ENCODE measurements around the gene PSMD5. TPM values are rescaled to one million over a fixed set of nuclear protein-coding genes. Genes with fewer than 3 reads are reported as not detected.
"Not testable (repeated sequence)": the region's sequence is repeated elsewhere in the genome, so short reads cannot be mapped to it uniquely, and the experiment has no call there.

The PSMD5 gene
- polyA plus RNA-seq, 1 donor (not counting 4 experiments of a cell fraction or from before 2014, with no cell fraction given): 55.2 TPM

- no peak overlapping the region for H2AFZ ChIP-seq (ENCODE audit: control insufficient read depth, low read length)
- no peaks in the 10 kb centered on the region for H3K27me3 ChIP-seq (ENCODE audit: control insufficient read depth, extremely low read depth, insufficient read depth, low read length)
- TF ChIP-seq, protein P1, sequence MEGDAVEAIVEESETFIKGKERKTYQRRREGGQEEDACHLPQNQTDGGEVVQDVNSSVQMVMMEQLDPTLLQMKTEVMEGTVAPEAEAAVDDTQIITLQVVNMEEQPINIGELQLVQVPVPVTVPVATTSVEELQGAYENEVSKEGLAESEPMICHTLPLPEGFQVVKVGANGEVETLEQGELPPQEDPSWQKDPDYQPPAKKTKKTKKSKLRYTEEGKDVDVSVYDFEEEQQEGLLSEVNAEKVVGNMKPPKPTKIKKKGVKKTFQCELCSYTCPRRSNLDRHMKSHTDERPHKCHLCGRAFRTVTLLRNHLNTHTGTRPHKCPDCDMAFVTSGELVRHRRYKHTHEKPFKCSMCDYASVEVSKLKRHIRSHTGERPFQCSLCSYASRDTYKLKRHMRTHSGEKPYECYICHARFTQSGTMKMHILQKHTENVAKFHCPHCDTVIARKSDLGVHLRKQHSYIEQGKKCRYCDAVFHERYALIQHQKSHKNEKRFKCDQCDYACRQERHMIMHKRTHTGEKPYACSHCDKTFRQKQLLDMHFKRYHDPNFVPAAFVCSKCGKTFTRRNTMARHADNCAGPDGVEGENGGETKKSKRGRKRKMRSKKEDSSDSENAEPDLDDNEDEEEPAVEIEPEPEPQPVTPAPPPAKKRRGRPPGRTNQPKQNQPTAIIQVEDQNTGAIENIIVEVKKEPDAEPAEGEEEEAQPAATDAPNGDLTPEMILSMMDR (optimal IDR thresholded peaks at IDR 0.05 in 1 of 3, IDR thresholded peaks at IDR 0.05 in 1 of 3, conservative IDR thresholded peaks at IDR 0.05 in 1 of 3; ENCODE audit: extremely low read depth in 1 of 3, insufficient read depth in 2 of 3, low read length in 3 of 3): no peak
- no peak for TF ChIP-seq EZH2 (IDR thresholded peaks at IDR 0.05; ENCODE audit: low read length)
- H3K9me1 ChIP-seq (ENCODE audit: control insufficient read depth, extremely low read depth, insufficient read depth, low read length): no peaks in the 10 kb centered on the region
- no peak for FAIRE-seq
- no peaks in the 10 kb centered on the region for H3K36me3 ChIP-seq (ENCODE audit: control insufficient read depth in 2 of 2, extremely low read depth in 1 of 2, insufficient read depth in 2 of 2, low read length in 2 of 2)
- no peak overlapping the region for H3K9ac ChIP-seq (ENCODE audit: control insufficient read depth, extremely low read depth, insufficient read depth, low read length)
- H3K4me3 ChIP-seq (ENCODE audit: control insufficient read depth in 2 of 3, extremely low read depth in 1 of 3, insufficient read depth in 2 of 3, low read depth in 1 of 3, low read length in 3 of 3): no peak overlapping the region
- H3K4me1 ChIP-seq (ENCODE audit: control insufficient read depth, extremely low read depth, insufficient read depth, low read length): no peaks in the 10 kb centered on the region
- H3K9me3 ChIP-seq (ENCODE audit: control insufficient read depth, low read depth, low read length): no peaks in the 10 kb centered on the region
- H3K27ac ChIP-seq (ENCODE audit: control insufficient read depth, insufficient read depth, low read length): no peak overlapping the region
- H3K4me2 ChIP-seq (ENCODE audit: control insufficient read depth, extremely low read depth, insufficient read depth, low read depth, low read length): no peak overlapping the region
- H3K79me2 ChIP-seq (ENCODE audit: control insufficient read depth, insufficient read depth, low read length): no peaks in the 10 kb centered on the region
- H4K20me1 ChIP-seq (ENCODE audit: control insufficient read depth, extremely low read depth, insufficient read depth, low read length): no peaks in the 10 kb centered on the region
- dilution Hi-C loops (cut with MboI; ENCODE audit: extremely low pct_ligation_motif_present, low sequenced_read_pairs): no loop called here
- DNase-seq (ENCODE audit: low read depth, low spot score): no peak
Measured at GRCh38 chr9:120808931-120809330, 33.8 kb downstream of the PSMD5 start.

- Histone ChIP-seq H3K27ac (ENCODE audit: control insufficient read depth, insufficient read depth, low read length) (no peak overlapping the region), H3K9me1 (ENCODE audit: control insufficient read depth, extremely low read depth, insufficient read depth, low read length) (no peaks in the 10 kb centered on the region), H3K4me2 (ENCODE audit: control insufficient read depth, extremely low read depth, insufficient read depth, low read depth, low read length) (no peak overlapping the region), H3K9ac (ENCODE audit: control insufficient read depth, extremely low read depth, insufficient read depth, low read length) (no peak overlapping the region), H3K36me3 (ENCODE audit: control insufficient read depth in 2 of 2, extremely low read depth in 1 of 2, insufficient read depth in 2 of 2, low read length in 2 of 2) (no peaks in the 10 kb centered on the region), H3K79me2 (ENCODE audit: control insufficient read depth, insufficient read depth, low read length) (no peaks in the 10 kb centered on the region), H4K20me1 (ENCODE audit: control insufficient read depth, extremely low read depth, insufficient read depth, low read length) (no peaks in the 10 kb centered on the region), H2AFZ (ENCODE audit: control insufficient read depth, low read length) (no peak overlapping the region), H3K9me3 (ENCODE audit: control insufficient read depth, low read depth, low read length) (no peaks in the 10 kb centered on the region), H3K4me3 (ENCODE audit: control insufficient read depth in 2 of 3, extremely low read depth in 1 of 3, insufficient read depth in 2 of 3, low read depth in 1 of 3, low read length in 3 of 3) (no peak overlapping the region), H3K4me1 (ENCODE audit: control insufficient read depth, extremely low read depth, insufficient read depth, low read length) (no peaks in the 10 kb centered on the region), H3K27me3 (ENCODE audit: control insufficient read depth, extremely low read depth, insufficient read depth, low read length) (no peaks in the 10 kb centered on the region)
- FAIRE-seq: no peak
- dilution Hi-C loops (cut with MboI; ENCODE audit: extremely low pct_ligation_motif_present, low sequenced_read_pairs): no loop called here
- TF ChIP-seq EZH2 (IDR thresholded peaks at IDR 0.05; ENCODE audit: low read length): no peak
- TF ChIP-seq, protein P1 (optimal IDR thresholded peaks at IDR 0.05 in 1 of 3, IDR thresholded peaks at IDR 0.05 in 1 of 3, conservative IDR thresholded peaks at IDR 0.05 in 1 of 3; ENCODE audit: extremely low read depth in 1 of 3, insufficient read depth in 2 of 3, low read length in 3 of 3): no peak
- no peak for DNase-seq (ENCODE audit: low read depth, low spot score)
Measured at GRCh38 chr9:120807607-120808379, 34.9 kb downstream of the PSMD5 start.

GRCh38 chr9:120804784-120805363 lies 37.8 kb downstream of the PSMD5 start:
- H3K9ac ChIP-seq (ENCODE audit: control insufficient read depth, extremely low read depth, insufficient read depth, low read length); H3K27ac ChIP-seq (ENCODE audit: control insufficient read depth, insufficient read depth, low read length); H3K79me2 ChIP-seq (ENCODE audit: control insufficient read depth, insufficient read depth, low read length); dilution Hi-C loops (cut with MboI; ENCODE audit: extremely low pct_ligation_motif_present, low sequenced_read_pairs); H3K27me3 ChIP-seq (ENCODE audit: control insufficient read depth, extremely low read depth, insufficient read depth, low read length); H3K4me3 ChIP-seq (ENCODE audit: control insufficient read depth in 2 of 3, extremely low read depth in 1 of 3, insufficient read depth in 2 of 3, low read depth in 1 of 3, low read length in 3 of 3); H4K20me1 ChIP-seq (ENCODE audit: control insufficient read depth, extremely low read depth, insufficient read depth, low read length); H3K4me2 ChIP-seq (ENCODE audit: control insufficient read depth, extremely low read depth, insufficient read depth, low read depth, low read length); H2AFZ ChIP-seq (ENCODE audit: control insufficient read depth, low read length); H3K36me3 ChIP-seq (ENCODE audit: control insufficient read depth in 2 of 2, extremely low read depth in 1 of 2, insufficient read depth in 2 of 2, low read length in 2 of 2); H3K4me1 ChIP-seq (ENCODE audit: control insufficient read depth, extremely low read depth, insufficient read depth, low read length); FAIRE-seq; H3K9me1 ChIP-seq (ENCODE audit: control insufficient read depth, extremely low read depth, insufficient read depth, low read length); DNase-seq (ENCODE audit: low read depth, low spot score); H3K9me3 ChIP-seq (ENCODE audit: control insufficient read depth, low read depth, low read length): not testable (repeated sequence)
